ENCODE results near the gene LZTR1.

DNA sequence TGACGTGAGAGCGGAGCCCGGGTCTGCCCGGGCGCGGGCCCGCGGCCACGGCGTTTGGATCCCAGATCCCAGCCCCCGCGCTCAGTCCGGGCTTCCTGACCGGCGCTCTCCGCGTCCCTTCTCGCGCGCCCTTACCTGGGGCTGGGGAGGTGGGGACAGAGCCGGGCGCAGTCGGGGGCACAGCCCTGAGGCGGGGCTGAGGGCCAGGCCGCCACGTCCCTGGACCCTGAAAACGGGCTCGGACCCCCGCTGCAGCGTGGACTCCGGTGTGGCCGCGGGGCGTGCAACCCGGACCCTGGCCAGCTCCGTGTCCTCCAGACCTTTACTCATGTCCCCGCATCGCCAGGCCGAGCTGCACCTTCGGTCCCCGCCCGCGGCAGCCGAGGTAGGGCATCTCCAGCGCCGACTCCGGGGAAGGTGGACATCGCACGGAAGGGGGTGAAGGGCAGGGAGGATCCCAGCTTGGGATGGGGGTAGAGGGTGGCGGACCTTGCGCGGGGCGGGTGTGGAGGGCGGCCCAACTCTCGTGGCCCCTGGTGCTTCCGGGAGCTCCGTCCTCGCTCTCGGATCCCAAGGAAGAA is 24.9 kb upstream of the LZTR1 start:
- TF ChIP-seq, protein P1, sequence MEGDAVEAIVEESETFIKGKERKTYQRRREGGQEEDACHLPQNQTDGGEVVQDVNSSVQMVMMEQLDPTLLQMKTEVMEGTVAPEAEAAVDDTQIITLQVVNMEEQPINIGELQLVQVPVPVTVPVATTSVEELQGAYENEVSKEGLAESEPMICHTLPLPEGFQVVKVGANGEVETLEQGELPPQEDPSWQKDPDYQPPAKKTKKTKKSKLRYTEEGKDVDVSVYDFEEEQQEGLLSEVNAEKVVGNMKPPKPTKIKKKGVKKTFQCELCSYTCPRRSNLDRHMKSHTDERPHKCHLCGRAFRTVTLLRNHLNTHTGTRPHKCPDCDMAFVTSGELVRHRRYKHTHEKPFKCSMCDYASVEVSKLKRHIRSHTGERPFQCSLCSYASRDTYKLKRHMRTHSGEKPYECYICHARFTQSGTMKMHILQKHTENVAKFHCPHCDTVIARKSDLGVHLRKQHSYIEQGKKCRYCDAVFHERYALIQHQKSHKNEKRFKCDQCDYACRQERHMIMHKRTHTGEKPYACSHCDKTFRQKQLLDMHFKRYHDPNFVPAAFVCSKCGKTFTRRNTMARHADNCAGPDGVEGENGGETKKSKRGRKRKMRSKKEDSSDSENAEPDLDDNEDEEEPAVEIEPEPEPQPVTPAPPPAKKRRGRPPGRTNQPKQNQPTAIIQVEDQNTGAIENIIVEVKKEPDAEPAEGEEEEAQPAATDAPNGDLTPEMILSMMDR (IDR thresholded peaks at IDR 0.05; ENCODE audit: low read depth, low read length) = no peak
- no peak for TF ChIP-seq MYC (IDR thresholded peaks at IDR 0.05; ENCODE audit: low read depth, low read length)
- TF ChIP-seq POLR2A (IDR thresholded peaks at IDR 0.05; ENCODE audit: extremely low read depth, insufficient read length) = no peak
- TF ChIP-seq, protein P2, sequence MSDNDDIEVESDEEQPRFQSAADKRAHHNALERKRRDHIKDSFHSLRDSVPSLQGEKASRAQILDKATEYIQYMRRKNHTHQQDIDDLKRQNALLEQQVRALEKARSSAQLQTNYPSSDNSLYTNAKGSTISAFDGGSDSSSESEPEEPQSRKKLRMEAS (IDR thresholded peaks at IDR 0.05; ENCODE audit: low read depth, low read length) = no peak

Data from NB4 (cell line).